SU-DHL-6 (cell line): ENCODE results near the gene SLCO4A1.

ENCODE experiments used
- H2AFZ ChIP-seq: fragments of 200-600 bp; sonication (generic); 2 replicates; pipeline ENCODE4 v1.6.1; 2014; ENCODE audit warnings: low read depth, mild to moderate bottlenecking, moderate library complexity, mixed read lengths, antibody characterized with exemption, low read length; ENCODE audit not compliant: severe bottlenecking
- H3F3A ChIP-seq: fragments of 200-600 bp; shearing (Covaris generic); 2 replicates; pipeline ENCODE4 v1.6.0; 2016; ENCODE audit warnings: antibody characterized with exemption, mild to moderate bottlenecking; ENCODE audit not compliant: insufficient read depth
- H3K27ac ChIP-seq: fragments of 200-600 bp; sonication (generic); 2 replicates; pipeline ENCODE4 v1.5.1; 2016; ENCODE audit warnings: low read depth, mild to moderate bottlenecking, low read length, moderate library complexity, mixed read lengths
- H3K27me3 ChIP-seq: fragments of 200-600 bp; sonication (generic), shearing (Covaris generic); 2 replicates; pipeline ENCODE4 v1.6.0; 2014; ENCODE audit warnings: mild to moderate bottlenecking, low read length
- H3K36me3 ChIP-seq: fragments of 200-600 bp; sonication (generic); 2 replicates; pipeline ENCODE4 v1.6.1; 2014; ENCODE audit warnings: mild to moderate bottlenecking, low read length, mixed read lengths
- H3K4me2 ChIP-seq: fragments of 300-600, 200-600 bp; shearing (Covaris generic), sonication (generic); 2 replicates; pipeline ENCODE4 v1.6.0; 2014; ENCODE audit warnings: low read length, low read depth, mild to moderate bottlenecking; ENCODE audit not compliant: poor library complexity, severe bottlenecking
- H3K4me3 ChIP-seq: fragments of 200-600 bp; sonication (generic); 2 replicates; pipeline ENCODE4 v1.5.1; 2014; ENCODE audit warnings: antibody characterized with exemption, low read length, mild to moderate bottlenecking, mixed read lengths; ENCODE audit not compliant: insufficient read depth, poor library complexity, severe bottlenecking
- H3K79me2 ChIP-seq: fragments of 200-600 bp; sonication (generic); 2 replicates; pipeline ENCODE4 v1.6.1; 2014; ENCODE audit warnings: mild to moderate bottlenecking, low read length, moderate library complexity; ENCODE audit not compliant: insufficient read depth
- H3K9ac ChIP-seq: fragments of 200-600 bp; sonication (generic); 2 replicates; pipeline ENCODE4 v1.7.0; 2014; ENCODE audit warnings: mild to moderate bottlenecking, low read length
- H3K9me2 ChIP-seq: fragments of 200-600 bp; sonication (generic); replicated peaks from 2 replicates; pipeline ENCODE4 v1.6.1; 2014; ENCODE audit warnings: low read length; ENCODE audit not compliant: insufficient read depth
- H3K9me3 ChIP-seq: fragments of 200-600 bp; sonication (generic); 2 replicates; pipeline ENCODE4 v1.6.1; 2014; ENCODE audit warnings: low read length, mixed read lengths; ENCODE audit not compliant: insufficient read depth
- H4K20me1 ChIP-seq: fragments of 200-600 bp; sonication (generic); 2 replicates; pipeline ENCODE4 v1.6.1; 2014; ENCODE audit warnings: low read depth, mild to moderate bottlenecking, antibody characterized with exemption, low read length, moderate library complexity, mixed read lengths
- EZH2phosphoT487 ChIP-seq: fragments of 200-600 bp; sonication (generic), shearing (Covaris generic); conservative IDR thresholded peaks from 2 replicates; pipeline ENCODE4 v1.6.1; 2018; ENCODE audit warnings: mild to moderate bottlenecking, antibody characterized with exemption, low read length, moderate library complexity, mixed read lengths
- TF ChIP-seq, protein P1 (sequence below): fragments of 200-600 bp; sonication (generic); IDR thresholded peaks from one replicate; pipeline ENCODE4 v1.5.1; 2017; ENCODE audit warnings: antibody characterized with exemption, mild to moderate bottlenecking, low read length, moderate library complexity; ENCODE audit not compliant: insufficient read depth, poor library complexity, severe bottlenecking

Gene SLCO4A1

DNA sequence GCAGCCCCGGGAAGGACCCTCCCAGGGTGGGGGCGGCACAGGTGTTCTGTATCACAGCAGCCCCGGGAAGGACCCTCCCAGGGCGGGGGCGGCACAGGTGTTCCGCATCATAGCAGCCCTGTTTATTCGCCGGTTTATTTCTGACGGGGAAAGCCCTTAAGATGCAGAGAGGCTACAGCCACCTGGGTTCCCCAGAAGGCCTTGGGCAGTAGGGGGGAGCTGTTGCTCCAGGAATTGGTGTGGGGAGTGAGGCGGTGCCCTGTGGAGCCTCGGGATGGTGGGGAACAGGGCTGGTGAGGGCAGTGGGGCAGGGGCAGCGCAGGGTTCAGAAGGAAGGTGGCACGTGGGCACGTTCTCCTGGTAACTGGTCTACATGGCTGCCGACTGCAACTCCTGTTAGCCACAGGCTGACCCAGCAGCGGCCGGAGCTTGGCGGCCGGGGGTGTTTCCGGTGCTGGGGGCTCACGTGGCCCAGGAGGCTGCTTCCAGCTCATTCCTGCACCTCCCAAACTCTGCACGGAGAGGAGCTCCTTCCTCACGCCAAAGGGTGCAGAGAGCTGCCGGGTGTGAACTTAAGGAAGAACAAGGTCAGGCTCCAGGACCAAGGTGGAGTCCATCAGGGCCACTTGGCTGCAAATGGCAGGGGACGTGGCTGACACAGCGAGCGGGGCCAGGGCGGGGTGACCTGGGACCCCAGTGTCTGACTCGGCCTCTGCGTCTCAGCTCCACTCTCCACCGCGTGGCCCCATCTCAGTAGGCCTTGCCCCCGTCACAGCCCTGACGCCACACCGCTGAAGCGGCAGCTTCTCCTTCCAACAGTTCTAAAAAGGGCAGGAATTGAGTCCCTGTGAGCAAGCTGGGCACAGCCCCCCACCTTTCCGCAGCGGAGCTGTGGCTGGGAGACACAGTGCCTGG lies 13.2 kb downstream of the SLCO4A1 start:
- Histone ChIP-seq H3K4me3 (no peak overlapping the region), H3K27me3 (no peaks in the 10 kb centered on the region), H3K4me2 (no peak overlapping the region), H4K20me1 (no peaks in the 10 kb centered on the region), H3K36me3 (no peaks in the 10 kb centered on the region), H3K9ac (no peak overlapping the region), H3K9me3 (no peaks in the 10 kb centered on the region), H2AFZ (no peak overlapping the region), H3K79me2 (0 out of 2 replicates have a peak, but pooled peaks cover 8% of the 10 kb centered on the region), H3F3A (peaks cover 6% of the 10 kb centered on the region), H3K9me2 (no peaks in the 10 kb centered on the region), H3K27ac (peak overlapping the region; percentile 34; the same call in 1 of the 2 replicates)
- TF ChIP-seq EZH2phosphoT487 = no peak
- TF ChIP-seq, protein P1, sequence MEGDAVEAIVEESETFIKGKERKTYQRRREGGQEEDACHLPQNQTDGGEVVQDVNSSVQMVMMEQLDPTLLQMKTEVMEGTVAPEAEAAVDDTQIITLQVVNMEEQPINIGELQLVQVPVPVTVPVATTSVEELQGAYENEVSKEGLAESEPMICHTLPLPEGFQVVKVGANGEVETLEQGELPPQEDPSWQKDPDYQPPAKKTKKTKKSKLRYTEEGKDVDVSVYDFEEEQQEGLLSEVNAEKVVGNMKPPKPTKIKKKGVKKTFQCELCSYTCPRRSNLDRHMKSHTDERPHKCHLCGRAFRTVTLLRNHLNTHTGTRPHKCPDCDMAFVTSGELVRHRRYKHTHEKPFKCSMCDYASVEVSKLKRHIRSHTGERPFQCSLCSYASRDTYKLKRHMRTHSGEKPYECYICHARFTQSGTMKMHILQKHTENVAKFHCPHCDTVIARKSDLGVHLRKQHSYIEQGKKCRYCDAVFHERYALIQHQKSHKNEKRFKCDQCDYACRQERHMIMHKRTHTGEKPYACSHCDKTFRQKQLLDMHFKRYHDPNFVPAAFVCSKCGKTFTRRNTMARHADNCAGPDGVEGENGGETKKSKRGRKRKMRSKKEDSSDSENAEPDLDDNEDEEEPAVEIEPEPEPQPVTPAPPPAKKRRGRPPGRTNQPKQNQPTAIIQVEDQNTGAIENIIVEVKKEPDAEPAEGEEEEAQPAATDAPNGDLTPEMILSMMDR = no peak

DNA sequence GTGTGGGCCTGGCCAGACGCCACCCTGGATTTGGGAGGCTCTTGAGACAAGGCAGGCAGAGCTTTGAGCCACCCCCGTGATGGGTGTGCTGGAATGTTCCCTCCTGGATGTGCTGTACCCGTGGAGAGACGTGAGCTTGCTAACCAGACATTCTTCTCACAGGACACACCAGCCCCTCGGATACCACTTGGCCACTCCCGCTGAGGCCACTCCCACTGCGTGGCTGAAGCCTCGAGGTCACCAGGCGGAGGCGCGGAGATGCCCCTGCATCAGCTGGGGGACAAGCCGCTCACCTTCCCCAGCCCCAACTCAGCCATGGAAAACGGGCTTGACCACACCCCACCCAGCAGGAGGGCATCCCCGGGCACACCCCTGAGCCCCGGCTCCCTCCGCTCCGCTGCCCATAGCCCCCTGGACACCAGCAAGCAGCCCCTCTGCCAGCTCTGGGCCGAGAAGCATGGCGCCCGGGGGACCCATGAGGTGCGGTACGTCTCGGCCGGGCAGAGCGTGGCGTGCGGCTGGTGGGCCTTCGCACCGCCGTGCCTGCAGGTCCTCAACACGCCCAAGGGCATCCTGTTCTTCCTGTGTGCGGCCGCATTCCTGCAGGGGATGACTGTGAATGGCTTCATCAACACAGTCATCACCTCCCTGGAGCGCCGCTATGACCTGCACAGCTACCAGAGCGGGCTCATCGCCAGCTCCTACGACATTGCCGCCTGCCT lies 14.1 kb downstream of the SLCO4A1 start:
- Histone ChIP-seq H3K9me2 (no peaks in the 10 kb centered on the region), H3K27me3 (no peaks in the 10 kb centered on the region), H4K20me1 (no peaks in the 10 kb centered on the region), H2AFZ (no peak overlapping the region), H3K9ac (no peak overlapping the region), H3K36me3 (no peaks in the 10 kb centered on the region), H3K9me3 (no peaks in the 10 kb centered on the region), H3K27ac (no peak overlapping the region), H3K4me3 (no peak overlapping the region), H3K4me2 (no peak overlapping the region), H3K79me2 (0 out of 2 replicates have a peak, but pooled peaks cover 8% of the 10 kb centered on the region), H3F3A (peaks cover 4% of the 10 kb centered on the region)
- no peak for TF ChIP-seq EZH2phosphoT487
- TF ChIP-seq, protein P1 = no peak

DNA sequence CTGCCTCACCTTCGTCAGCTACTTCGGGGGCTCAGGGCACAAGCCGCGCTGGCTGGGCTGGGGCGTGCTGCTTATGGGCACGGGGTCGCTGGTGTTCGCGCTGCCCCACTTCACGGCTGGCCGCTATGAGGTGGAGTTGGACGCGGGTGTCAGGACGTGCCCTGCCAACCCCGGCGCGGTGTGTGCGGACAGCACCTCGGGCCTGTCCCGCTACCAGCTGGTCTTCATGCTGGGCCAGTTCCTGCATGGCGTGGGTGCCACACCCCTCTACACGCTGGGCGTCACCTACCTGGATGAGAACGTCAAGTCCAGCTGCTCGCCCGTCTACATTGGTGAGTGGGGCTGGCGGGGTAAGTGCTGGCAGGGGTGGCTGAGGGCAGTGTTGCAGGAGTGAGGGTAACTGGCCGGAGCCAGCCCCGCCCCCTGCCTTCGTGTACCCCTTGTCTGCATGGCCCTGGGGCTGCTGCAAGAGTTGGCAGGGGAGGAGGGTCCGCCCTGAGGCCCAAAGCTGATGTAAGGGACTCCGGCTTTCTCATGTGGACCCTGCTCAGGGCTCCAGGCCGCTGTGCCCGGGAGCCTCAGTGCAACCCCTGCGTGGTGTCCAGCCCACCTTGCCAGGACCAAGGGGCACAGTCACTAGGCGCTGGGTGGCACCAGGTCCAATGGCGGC lies 14.8 kb downstream of the SLCO4A1 start:
- Histone ChIP-seq H3K36me3 (no peaks in the 10 kb centered on the region), H3K9me2 (no peaks in the 10 kb centered on the region), H3K27ac (no peak overlapping the region), H3K27me3 (no peaks in the 10 kb centered on the region), H4K20me1 (no peaks in the 10 kb centered on the region), H3K4me3 (no peak overlapping the region), H3K79me2 (0 out of 2 replicates have a peak, but pooled peaks cover 8% of the 10 kb centered on the region), H3K9ac (no peak overlapping the region), H3K4me2 (no peak overlapping the region), H3K9me3 (no peaks in the 10 kb centered on the region), H3F3A (no peaks in the 10 kb centered on the region), H2AFZ (no peak overlapping the region)
- no peak for TF ChIP-seq EZH2phosphoT487
- TF ChIP-seq, protein P1 = no peak
